SK-N-SH treated with all-trans-retinoic acid at 6 μM for 48 hours (cell line): ENCODE data around the gene PLA2G6.

Experiments used
- ATAC-seq: fragments of 200-7000 bp; cut with Tn5 transposase; 3 replicates; pipeline ENCODE4 v1.9.1; 2020; ENCODE audit warnings: mild to moderate bottlenecking, moderate library complexity
- ARNTL ChIP-seq: fragments of 450-650 bp; formaldehyde crosslinking; IDR thresholded peaks from 2 replicates; pipeline ENCODE4 v1.5.0; 2020; ENCODE audit warnings: low read depth, mild to moderate bottlenecking, moderate library complexity, borderline replicate concordance
- BACH2 ChIP-seq: fragments of 250-450 bp; sonication (Bioruptor Pico); IDR thresholded peaks from 2 replicates; pipeline ENCODE4 v1.9.0; 2021; ENCODE audit warnings: mild to moderate bottlenecking, borderline replicate concordance
- CSDC2 ChIP-seq: fragments of 250-450 bp; sonication (Bioruptor Pico); IDR thresholded peaks from 2 replicates; pipeline ENCODE4 v1.5.0; 2020; ENCODE audit warnings: mild to moderate bottlenecking, moderate library complexity
- ESRRG ChIP-seq: fragments of 250-450 bp; sonication (Bioruptor Pico); IDR thresholded peaks from 2 replicates; pipeline ENCODE4 v1.6.1; 2021; ENCODE audit warnings: mild to moderate bottlenecking
- GLIS3 ChIP-seq: fragments of 250-450 bp; sonication (Bioruptor Pico); IDR thresholded peaks from 2 replicates; pipeline ENCODE4 v1.5.0; 2020; ENCODE audit warnings: mild to moderate bottlenecking, moderate library complexity
- ISL1 ChIP-seq: fragments of 250-450 bp; sonication (Bioruptor Pico); IDR thresholded peaks from 2 replicates; pipeline ENCODE4 v2.1.2; 2022; ENCODE audit warnings: mild to moderate bottlenecking, moderate library complexity
- OSR1 ChIP-seq: fragments of 250-450 bp; sonication (Bioruptor Pico); IDR thresholded peaks from 2 replicates; pipeline ENCODE4 v1.8.0; 2022; ENCODE audit warnings: moderate library complexity, mild to moderate bottlenecking, inconsistent platforms
- RARB ChIP-seq: fragments of 250-450 bp; sonication (Bioruptor Pico); IDR thresholded peaks from 2 replicates; pipeline ENCODE4 v1.8.0; 2021; ENCODE audit warnings: mild to moderate bottlenecking, moderate library complexity
- TCF4 ChIP-seq: fragments of 250-450 bp; sonication (Bioruptor Pico); IDR thresholded peaks from 2 replicates; pipeline ENCODE4 v1.8.0; 2021; ENCODE audit warnings: mild to moderate bottlenecking, moderate library complexity, borderline replicate concordance
- TOX ChIP-seq: fragments of 250-450 bp; sonication (Bioruptor Pico); IDR thresholded peaks from 2 replicates; pipeline ENCODE4 v1.8.0; 2021; ENCODE audit warnings: mild to moderate bottlenecking, moderate library complexity, borderline replicate concordance
- ZC3H10 ChIP-seq: fragments of 250-450 bp; sonication (Bioruptor Pico); IDR thresholded peaks from 2 replicates; pipeline ENCODE4 v1.5.1; 2021; ENCODE audit warnings: mild to moderate bottlenecking, moderate library complexity
- ZFP3 ChIP-seq: fragments of 250-450 bp; sonication (Bioruptor Pico); IDR thresholded peaks from 2 replicates; pipeline ENCODE4 v1.5.0; 2020; ENCODE audit warnings: mild to moderate bottlenecking, moderate library complexity
- ZFP30 ChIP-seq: fragments of 450-650 bp; formaldehyde crosslinking; IDR thresholded peaks from 2 replicates; pipeline ENCODE4 v1.5.0; 2022; ENCODE audit warnings: mild to moderate bottlenecking, moderate library complexity
- ZNF565 ChIP-seq: fragments of 450-650 bp; formaldehyde crosslinking; conservative IDR thresholded peaks from 2 replicates; pipeline ENCODE4 v1.5.0; 2020; ENCODE audit warnings: low read depth, mild to moderate bottlenecking, moderate library complexity
- ZNF70 ChIP-seq: fragments of 450-650 bp; formaldehyde crosslinking; IDR thresholded peaks from 2 replicates; pipeline ENCODE4 v1.5.0; 2020; ENCODE audit warnings: mild to moderate bottlenecking, moderate library complexity
- ZNF8 ChIP-seq: fragments of 450-650 bp; formaldehyde crosslinking; IDR thresholded peaks from 2 replicates; pipeline ENCODE4 v1.5.0; 2020; ENCODE audit warnings: mild to moderate bottlenecking, moderate library complexity
- TF ChIP-seq, protein P1 (sequence below): fragments of 250-450 bp; sonication (Bioruptor Pico); IDR thresholded peaks from 2 replicates; pipeline ENCODE4 v1.5.0; 2020; ENCODE audit warnings: mild to moderate bottlenecking, moderate library complexity
- TF ChIP-seq, protein P2 (sequence below): fragments of 250-450 bp; sonication (Bioruptor Pico); IDR thresholded peaks from 2 replicates; pipeline ENCODE4 v1.8.0; 2021; ENCODE audit warnings: low read depth, mild to moderate bottlenecking, moderate library complexity, borderline replicate concordance
- TF ChIP-seq, protein P3 (sequence below): fragments of 250-450 bp; sonication (Bioruptor Pico); IDR thresholded peaks from 2 replicates; pipeline ENCODE4 v1.8.0; 2020; ENCODE audit warnings: mild to moderate bottlenecking, moderate library complexity, borderline replicate concordance
- TF ChIP-seq, protein P4 (sequence below): fragments of 250-450 bp; sonication (Bioruptor Pico); IDR thresholded peaks from 2 replicates; pipeline ENCODE4 v1.5.1; 2021; ENCODE audit warnings: mild to moderate bottlenecking, moderate library complexity

Gene PLA2G6

DNA sequence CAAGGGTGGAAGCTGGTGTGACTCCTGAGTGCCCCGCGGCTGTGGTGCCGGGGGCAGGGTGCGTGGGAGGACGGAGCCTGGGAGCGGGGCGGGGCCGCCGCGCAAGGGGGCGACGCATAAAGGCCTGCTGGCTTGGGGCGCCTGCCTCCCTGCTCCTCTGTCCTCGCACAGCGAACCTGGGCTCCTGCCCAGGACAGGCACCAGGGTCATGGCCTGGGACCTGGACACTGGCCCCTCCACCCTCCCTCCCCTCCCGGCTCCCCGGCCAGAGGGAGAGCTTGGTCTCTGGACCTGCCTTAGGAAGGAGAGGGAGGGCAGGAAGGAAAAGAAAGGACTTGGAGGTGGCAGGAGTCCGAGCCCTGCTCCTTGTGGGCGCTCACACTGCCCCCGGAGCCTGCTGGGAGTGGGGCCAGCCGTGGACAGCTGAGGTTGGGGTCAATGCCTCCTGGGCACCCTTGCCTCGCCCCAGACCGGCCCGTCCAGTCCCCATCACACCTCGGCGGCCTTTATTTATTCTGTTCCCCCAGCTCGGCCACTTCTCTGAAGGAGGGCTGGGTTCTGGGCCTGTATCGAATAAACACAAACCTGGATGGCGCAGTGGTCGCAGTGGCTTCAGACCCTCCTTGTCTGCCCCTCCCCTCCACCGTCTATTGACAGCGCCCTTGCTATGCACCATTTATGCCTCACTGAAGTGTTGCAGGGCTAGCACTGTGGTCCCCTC is 106.4 kb downstream of the PLA2G6 start:
- no peak for ATAC-seq
- TF ChIP-seq ZNF565 (no peak), BACH2 (CRISPR knock-in tag) (no peak), CSDC2 (CRISPR knock-in tag) (no peak), ARNTL (CRISPR knock-in tag) (no peak), RARB (CRISPR knock-in tag) (no peak), ZC3H10 (CRISPR knock-in tag) (no peak), ZNF70 (CRISPR knock-in tag) (no peak), OSR1 (CRISPR knock-in tag) (no peak), ISL1 (CRISPR knock-in tag) (no peak), ZFP30 (CRISPR knock-in tag) (no peak), ESRRG (CRISPR knock-in tag) (no peak), GLIS3 (CRISPR knock-in tag) (no peak), TCF4 (CRISPR knock-in tag) (no peak), TOX (CRISPR knock-in tag) (no peak), ZNF8 (no peak)
- TF ChIP-seq, protein P1, sequence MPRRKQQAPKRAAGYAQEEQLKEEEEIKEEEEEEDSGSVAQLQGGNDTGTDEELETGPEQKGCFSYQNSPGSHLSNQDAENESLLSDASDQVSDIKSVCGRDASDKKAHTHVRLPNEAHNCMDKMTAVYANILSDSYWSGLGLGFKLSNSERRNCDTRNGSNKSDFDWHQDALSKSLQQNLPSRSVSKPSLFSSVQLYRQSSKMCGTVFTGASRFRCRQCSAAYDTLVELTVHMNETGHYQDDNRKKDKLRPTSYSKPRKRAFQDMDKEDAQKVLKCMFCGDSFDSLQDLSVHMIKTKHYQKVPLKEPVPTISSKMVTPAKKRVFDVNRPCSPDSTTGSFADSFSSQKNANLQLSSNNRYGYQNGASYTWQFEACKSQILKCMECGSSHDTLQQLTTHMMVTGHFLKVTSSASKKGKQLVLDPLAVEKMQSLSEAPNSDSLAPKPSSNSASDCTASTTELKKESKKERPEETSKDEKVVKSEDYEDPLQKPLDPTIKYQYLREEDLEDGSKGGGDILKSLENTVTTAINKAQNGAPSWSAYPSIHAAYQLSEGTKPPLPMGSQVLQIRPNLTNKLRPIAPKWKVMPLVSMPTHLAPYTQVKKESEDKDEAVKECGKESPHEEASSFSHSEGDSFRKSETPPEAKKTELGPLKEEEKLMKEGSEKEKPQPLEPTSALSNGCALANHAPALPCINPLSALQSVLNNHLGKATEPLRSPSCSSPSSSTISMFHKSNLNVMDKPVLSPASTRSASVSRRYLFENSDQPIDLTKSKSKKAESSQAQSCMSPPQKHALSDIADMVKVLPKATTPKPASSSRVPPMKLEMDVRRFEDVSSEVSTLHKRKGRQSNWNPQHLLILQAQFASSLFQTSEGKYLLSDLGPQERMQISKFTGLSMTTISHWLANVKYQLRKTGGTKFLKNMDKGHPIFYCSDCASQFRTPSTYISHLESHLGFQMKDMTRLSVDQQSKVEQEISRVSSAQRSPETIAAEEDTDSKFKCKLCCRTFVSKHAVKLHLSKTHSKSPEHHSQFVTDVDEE (CRISPR knock-in tag), result no peak
- TF ChIP-seq, protein P2, sequence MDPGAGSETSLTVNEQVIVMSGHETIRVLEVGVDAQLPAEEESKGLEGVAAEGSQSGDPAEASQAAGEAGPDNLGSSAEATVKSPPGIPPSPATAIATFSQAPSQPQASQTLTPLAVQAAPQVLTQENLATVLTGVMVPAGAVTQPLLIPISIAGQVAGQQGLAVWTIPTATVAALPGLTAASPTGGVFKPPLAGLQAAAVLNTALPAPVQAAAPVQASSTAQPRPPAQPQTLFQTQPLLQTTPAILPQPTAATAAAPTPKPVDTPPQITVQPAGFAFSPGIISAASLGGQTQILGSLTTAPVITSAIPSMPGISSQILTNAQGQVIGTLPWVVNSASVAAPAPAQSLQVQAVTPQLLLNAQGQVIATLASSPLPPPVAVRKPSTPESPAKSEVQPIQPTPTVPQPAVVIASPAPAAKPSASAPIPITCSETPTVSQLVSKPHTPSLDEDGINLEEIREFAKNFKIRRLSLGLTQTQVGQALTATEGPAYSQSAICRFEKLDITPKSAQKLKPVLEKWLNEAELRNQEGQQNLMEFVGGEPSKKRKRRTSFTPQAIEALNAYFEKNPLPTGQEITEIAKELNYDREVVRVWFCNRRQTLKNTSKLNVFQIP (CRISPR knock-in tag), result no peak
- TF ChIP-seq, protein P3, sequence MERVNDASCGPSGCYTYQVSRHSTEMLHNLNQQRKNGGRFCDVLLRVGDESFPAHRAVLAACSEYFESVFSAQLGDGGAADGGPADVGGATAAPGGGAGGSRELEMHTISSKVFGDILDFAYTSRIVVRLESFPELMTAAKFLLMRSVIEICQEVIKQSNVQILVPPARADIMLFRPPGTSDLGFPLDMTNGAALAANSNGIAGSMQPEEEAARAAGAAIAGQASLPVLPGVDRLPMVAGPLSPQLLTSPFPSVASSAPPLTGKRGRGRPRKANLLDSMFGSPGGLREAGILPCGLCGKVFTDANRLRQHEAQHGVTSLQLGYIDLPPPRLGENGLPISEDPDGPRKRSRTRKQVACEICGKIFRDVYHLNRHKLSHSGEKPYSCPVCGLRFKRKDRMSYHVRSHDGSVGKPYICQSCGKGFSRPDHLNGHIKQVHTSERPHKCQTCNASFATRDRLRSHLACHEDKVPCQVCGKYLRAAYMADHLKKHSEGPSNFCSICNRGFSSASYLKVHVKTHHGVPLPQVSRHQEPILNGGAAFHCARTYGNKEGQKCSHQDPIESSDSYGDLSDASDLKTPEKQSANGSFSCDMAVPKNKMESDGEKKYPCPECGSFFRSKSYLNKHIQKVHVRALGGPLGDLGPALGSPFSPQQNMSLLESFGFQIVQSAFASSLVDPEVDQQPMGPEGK (CRISPR knock-in tag), result no peak

DNA sequence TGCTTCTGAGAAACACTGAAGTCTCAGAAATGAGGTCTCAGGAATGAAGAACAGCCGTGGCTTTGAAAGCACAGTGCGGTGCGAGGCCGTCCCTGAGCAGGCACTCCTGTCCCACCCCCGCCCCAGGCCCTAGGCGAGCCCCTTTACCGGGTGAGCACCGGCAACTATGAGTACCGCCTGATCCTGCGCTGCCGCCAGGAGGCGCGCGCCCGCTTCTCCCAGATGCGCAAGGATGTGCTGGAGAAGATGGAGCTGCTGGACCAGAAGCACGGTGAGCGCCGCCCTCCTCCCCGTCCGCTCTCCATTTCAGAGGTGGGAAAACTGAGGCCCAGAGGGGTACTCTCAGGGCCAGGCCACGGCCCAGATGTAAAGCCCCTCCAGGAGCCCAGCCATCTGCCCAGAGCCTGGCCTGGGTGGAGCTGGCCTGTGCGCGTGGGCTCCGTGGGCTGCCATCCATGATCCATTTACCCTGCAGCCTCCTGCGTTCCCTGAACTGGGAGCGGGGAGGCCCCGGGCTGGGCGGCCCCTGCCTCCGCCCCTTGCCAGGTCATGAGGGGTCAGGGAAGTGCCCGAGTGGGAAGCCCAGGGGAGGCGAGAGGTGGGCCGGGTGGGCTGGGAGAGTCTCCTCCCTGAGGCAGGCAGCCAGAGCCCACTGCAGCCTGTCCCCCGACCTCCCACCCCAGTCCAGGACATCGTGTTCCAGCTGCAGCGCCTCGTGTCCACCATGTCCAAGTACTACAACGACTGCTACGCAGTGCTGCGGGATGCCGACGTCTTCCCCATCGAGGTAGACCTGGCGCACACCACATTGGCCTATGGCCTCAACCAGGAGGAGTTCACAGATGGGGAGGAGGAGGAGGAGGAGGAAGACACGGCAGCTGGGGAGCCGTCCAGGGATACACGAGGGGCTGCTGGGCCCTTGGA is 107.2 kb downstream of the PLA2G6 start:
- no peak for ATAC-seq
- no peak for TF ChIP-seq TCF4 (CRISPR knock-in tag)
- TF ChIP-seq ESRRG (CRISPR knock-in tag), result no peak
- TF ChIP-seq, protein P1 (CRISPR knock-in tag), result no peak
- TF ChIP-seq, protein P3 (CRISPR knock-in tag), result no peak
- no peak for TF ChIP-seq TOX (CRISPR knock-in tag)
- TF ChIP-seq, protein P4, sequence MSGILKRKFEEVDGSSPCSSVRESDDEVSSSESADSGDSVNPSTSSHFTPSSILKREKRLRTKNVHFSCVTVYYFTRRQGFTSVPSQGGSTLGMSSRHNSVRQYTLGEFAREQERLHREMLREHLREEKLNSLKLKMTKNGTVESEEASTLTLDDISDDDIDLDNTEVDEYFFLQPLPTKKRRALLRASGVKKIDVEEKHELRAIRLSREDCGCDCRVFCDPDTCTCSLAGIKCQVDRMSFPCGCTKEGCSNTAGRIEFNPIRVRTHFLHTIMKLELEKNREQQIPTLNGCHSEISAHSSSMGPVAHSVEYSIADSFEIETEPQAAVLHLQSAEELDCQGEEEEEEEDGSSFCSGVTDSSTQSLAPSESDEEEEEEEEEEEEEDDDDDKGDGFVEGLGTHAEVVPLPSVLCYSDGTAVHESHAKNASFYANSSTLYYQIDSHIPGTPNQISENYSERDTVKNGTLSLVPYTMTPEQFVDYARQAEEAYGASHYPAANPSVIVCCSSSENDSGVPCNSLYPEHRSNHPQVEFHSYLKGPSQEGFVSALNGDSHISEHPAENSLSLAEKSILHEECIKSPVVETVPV (CRISPR knock-in tag), result no peak
- no peak for TF ChIP-seq ZNF70 (CRISPR knock-in tag)
- TF ChIP-seq ZC3H10 (CRISPR knock-in tag), result no peak
- no peak for TF ChIP-seq OSR1 (CRISPR knock-in tag)
- TF ChIP-seq ZNF8, result no peak
- TF ChIP-seq, protein P2 (CRISPR knock-in tag), result no peak
- no peak for TF ChIP-seq ZFP3 (CRISPR knock-in tag)
